D341Med (cell line): ENCODE measurements around the gene UBR2.
"Not testable (repeated sequence)": the region's sequence is repeated elsewhere in the genome, so short reads cannot be mapped to it uniquely, and the experiment has no call there.

Experiments used
- DNase-seq: peaks from one replicate; pipeline ENCODE4 v3.0.0; 2012; ENCODE audit warnings: low spot score

Gene UBR2

DNA sequence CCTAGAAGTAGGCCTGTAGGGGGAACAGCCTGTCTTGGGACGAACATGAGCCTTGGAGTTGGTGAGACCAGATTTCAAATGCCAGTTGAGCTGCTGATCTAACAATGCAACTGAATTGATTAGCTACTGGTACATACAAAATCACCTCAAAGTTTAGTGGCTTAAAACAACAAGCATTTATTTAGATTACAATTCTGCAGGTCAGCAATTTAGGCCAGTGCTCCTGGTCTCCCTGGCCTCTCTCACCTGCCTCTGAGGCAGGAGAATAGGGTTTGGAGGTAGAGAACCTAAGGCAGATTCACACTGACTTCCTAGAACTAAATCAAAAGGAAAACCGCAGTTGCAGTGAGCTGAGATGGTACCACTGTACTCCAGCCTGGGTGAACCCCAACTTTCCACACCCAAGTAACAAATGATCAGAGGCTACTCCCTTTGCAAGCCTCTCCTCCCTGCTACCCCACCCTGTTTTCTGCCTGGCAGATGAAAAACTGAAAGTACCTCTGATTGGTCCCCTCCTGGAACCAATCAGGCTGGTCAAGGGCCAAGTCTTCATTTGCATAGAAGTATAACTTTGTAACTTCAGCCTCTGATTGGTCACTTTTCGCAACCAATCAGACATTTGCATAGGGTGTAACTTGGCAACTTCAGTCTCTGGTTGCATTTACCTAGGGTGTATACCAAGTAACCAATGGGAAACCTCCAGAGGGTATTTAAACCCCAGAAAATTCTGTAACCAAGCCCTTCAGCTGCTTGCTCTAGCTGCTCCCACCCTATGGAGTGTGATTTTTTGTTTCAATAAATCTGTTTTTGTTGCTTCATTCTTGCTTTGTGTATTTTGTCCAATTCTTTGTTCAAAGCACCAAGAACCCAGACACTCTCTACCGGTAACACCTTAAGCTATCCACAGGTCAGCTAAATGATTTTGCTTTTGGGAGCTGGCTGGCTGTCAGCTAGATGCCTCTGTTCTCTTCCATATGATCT lies 8.1 kb upstream of the UBR2 start:
- DNase-seq: no peak

DNA sequence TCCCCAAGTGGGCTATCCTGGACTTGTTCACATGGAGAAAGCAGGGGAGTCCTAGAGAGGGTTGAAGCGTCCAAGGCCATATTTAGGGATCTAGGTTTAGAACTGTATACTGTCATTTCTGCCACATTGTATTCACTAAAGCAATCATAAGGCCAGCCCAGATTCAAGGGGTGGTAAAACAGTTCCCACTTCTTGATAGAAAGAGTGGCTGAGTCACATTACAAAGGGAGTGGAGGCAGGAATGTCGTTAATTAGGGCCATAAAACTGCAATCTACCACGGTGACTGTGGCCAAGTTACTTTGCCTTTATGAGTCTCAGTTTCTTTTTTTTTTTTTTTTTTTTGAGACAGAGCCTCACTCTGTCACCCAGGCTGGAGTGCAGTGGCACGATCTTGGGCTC lies 7.4 kb upstream of the UBR2 start:
- no peak for DNase-seq

DNA sequence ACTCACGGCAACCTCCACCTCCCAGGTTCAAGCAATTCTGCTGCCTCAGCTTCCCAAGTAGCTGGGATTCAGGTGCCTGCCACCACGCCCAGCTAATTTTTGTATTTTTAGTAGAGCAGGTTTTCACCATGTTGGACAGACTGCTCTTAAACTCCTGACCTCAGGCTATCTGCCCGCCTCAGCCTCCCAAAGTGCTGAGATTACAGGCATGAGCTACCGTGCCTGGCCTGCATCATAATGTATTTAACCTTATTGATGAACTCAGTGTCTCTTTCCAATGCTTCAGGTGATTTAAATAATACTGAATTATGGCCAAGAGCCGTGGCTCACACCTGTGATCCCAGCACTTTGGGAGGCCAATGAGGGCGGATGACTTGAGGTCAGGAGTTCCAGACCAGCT lies 4.6 kb upstream of the UBR2 start:
- DNase-seq: not testable (repeated sequence)

DNA sequence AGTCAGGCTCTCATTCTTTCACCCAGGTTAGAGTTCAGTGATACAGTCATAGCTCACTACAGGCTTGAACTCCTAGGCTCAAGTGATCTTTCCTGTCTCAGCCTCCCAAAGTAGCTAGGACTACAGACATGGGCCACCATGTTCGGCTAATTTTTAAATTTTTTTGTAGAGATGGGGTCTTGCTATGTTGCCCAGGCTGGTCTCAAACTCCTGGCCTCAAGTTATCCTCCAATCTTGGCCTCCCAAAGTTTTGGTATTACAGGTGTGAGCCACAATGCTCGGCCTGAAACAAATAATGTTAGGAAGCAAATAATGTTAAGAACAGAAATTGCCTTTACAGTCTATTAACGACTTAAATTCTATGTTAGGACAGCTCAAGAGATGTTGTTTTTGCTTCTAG lies 1.8 kb upstream of the UBR2 start:
- no peak for DNase-seq

DNA sequence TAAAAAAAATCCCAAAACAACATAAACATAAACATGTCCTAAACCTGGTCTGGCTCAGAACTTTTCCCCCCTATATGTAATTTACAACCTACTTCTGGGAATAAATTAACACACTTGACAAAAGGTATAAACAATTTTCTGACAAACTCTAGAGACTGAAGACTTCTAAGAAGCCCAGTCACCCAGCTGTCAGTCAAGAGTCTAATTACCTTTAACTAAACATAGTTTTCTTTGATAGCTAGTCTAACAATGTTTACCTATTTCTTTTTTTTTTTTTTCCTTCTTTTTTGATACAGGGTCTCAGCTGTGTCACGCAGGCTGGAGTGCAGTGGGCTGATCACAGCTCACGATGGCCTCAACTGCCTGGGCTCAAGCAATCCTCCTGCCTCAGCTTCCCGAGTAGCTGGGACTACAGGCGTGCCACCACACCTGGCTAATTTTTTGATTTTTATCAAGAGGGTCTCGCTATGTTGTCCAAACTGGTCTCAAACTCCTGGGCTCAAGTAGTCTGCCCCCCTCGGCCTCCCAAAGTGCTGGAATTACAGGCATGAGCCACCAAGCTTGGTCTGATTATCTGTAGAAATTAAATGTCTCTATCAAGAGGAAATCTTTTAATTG lies 932 bp upstream of the UBR2 start:
- DNase-seq: no peak

DNA sequence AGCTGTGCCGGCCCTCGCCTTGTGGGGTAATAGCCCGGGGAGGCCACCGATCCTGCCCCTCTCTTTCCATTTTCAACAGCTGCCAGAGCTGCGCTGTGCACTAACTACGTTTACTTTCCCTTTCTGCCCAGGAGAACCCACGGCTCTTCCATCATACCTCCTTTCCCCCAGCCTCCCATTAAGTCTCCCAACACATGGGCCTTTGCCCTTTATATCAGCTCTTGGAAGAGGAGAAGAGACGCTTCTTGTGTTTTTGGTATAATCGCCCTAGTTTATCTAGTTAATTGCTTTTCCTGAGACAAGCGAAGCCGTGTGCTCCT lies 637 bp downstream of the UBR2 start:
- DNase-seq: no peak

DNA sequence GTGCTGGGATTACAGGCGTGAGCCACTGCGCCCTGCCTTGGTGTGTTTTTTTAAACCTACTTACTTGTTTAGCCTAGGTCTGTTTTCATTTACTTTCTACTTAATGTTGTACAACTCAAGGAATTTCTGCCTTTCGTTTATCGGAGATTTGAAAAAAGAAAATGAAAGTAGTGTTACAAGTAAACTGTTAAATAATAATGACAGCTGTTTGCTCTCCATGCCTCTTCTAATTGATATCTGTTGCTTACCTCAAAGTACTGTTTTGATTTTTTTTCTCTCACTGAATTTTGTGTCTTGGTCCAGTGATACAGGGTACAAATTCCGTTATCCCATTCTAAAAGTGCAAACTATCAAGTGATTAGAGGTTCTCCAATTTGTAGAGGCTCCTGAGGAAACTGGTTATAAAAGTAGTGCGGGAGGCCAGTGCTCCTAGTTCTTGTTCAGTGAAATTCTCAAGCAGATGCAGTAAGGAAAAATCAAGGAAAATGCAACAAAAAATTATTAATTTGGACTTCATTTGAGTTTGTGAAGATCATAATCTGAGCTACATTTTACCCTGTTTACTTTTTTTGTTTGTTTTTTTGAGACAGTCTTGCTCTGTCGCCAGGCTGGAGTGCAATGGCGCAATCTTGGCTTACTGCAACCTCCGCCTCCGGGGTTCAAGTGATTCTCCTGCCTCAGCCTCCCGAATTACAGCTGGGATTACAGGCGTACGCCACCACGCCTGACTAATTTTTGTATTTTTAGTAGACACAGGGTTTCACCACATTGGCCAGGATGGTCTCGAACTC lies 2.2 kb downstream of the UBR2 start:
- no peak for DNase-seq

DNA sequence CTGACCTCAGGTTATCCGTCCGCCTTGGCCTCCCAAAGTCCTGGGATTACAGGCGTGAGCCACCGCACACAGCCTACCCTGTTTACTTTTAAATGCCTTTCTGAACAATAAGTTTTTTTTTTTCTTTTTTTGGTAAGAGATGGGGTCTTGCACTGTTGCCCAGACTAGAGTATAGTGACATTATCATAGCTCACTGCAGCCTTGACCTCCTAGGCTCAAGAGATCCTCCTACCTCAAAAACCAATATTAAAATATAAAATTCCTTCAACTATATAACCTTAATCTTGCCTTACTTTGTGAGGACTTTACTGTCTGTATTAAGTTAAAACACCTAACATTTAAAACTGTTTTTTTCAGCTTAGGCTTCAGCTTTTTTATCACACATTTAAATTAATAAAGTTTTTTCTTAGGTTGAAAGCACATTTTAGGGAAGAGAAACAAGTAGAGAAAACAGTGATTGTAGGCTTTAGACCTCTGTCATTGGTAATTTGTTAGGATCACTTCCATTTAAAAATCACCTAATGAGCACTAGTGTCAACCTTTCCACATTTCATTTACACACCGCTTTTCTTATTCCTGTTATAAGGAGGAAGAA lies 2.9 kb downstream of the UBR2 start:
- DNase-seq: no peak

DNA sequence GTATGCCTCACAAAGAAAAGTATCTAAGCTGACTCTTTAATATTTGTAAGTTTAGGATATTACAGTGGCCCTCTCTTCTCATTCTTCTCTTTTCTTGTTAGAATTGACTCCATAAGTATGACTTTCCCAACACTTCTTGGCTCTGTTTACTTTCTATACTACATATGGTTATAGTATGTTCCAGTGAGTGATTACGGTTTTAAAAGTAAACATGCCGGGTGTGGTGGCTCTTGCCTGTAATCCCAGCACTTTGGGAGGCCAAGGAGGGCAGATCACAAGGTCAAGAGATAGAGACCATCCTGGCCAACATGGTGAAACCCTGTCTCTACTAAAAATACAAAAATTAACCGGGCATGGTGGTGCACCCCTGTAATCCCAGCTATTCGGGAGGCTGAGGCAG lies 3.4 kb downstream of the UBR2 start:
- not testable (repeated sequence) for DNase-seq

DNA sequence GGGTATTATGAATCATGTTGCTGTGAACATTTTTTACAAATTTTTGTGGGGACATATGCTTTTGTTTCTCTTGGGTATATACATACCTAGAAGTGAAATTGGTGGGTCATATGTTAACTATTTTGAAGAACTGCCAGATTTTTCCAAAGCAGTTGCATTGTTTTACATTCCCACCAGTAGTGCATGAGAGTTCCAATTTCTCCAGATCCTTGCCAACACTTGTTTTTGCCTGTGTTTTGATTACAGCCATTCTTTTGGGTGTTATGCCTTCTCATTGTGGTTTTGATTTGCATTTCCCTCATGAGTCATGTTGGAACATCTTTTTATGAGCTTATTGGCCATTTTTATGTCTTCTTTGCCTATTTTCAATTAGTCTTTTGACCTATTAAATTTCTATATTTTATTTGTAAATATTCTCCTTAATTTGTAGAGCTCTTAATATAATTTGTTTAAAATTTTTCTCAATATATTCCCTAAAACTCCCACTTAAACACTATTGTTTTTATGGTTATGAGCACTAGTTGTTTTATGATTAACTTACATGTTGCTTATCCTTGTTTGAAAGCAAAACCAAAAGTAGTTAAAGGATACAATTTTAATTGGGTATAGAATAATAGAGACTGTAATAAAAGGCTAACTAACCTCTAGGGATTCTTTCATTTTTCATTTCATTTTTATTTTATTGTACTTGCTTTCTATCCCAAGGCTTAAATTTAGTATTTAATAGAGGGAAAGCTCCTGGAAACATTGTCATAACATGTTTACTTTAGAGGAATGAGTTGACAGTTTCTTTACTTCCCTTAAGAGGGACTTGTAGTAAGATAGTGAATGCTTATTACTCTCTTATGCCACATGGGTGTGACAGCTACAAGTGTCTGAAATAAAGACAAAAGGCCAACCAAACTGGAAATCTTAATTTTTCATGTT lies 5.5 kb downstream of the UBR2 start:
- no peak for DNase-seq

DNA sequence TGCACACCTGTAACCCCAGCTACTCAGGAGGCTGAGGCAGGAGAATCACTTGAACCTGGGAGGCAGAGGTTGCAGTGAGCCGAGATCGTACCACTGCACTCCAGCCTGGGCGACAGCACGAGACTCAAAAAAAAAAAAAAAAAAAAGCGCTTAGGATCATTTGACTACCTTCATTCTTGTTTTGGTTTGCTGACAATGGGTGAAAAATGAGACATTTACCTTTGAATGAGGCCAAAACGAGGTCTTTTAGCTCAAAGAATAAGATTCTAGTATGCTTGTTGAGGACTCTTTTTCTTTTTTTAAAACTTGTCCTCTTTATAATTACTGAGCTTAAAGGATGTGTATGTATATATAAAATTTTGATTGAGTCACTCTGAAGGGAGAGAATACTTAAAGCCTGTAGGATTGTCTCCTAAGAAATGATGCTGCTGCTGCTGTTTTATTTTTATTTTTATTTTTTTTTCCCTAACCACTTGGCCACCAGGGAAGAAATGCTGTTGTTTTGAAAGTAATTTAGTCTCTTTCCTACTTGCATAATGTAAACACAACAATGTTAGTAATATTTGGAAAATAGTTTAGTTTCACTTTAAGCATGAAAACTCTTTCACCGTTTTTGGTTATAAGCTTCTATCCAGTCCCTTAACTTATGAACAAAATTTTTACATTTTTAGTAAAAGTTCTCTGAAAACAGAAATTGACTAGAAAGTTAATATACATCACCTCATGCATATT lies 7.9 kb downstream of the UBR2 start:
- DNase-seq: no peak

DNA sequence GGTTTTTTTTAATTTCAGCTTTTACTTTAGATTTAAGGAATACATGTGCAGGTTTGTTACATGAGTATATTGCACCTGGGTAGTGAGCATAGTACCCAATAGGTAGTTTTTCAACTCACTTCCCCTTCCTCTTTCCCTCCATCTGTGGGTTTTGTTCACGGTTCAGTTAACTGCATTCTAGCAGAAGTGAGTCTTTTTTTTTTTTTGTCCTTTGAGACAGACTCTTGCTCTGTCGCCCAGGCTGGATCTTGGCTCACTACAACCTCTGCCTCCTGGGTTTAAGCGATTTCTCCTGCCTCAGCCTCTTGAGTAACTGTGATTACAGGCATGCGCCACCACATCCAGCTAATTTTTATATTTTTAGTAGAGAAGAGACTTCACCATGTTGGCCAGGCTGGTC lies 8.7 kb downstream of the UBR2 start:
- no peak for DNase-seq

DNA sequence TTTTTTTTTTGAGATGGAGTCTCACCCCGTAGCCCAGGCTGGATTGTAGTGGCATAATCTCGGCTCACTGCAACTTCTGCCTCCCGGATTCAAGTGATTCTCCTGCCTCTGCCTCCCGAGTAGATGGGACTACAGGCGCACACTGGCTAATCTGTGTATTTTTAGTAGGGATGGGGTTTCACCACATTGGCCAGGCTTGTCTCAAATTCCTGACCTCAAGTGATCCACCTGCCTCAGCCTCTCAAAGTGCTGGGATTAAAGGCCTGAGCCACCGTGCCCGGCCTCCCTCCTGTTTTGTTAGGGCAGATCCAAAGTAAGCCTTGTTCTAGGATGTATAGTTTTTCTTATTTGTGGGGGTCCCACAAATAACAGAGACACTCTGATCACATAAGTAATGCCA lies 12.7 kb downstream of the UBR2 start:
- DNase-seq: not testable (repeated sequence)

DNA sequence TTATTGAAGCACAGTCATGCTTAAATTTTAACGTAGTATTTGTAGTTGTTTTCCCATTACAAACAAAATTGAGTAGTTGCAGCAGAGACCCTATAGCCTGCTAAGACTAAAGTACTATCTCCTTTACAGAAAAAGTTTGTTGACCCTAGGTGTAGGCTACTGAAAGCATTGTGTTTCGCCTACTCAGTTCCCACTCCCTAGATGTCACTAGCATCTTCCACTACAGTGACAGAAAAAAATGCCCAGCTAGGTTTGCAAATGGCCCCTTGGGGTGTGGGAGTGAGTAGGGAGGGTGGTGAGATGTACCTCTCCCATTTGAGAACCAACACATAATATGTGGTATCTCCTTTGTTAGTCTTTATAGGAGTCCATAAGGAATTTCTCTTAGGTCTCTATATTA lies 34.5 kb downstream of the UBR2 start:
- DNase-seq: no peak

DNA sequence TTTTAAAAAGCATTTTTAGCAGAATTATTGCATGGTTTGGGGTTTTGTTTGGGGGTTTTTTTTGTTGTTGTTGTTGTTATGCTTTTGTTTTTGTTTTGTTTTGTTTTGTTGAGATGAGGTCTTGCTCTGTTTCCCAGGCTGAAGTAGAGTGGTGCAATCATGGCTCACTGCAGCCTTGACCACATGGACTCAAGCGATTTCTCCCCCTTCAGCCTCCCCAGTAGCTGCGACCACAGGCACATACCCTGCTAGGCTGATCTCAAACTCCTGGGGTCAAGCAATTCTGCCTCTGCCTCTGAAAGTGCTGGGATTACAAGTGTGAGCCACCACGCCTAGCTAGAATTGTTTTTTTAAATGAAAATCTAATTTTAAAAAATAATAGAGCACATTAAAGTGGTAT lies 35.7 kb downstream of the UBR2 start:
- no peak for DNase-seq

DNA sequence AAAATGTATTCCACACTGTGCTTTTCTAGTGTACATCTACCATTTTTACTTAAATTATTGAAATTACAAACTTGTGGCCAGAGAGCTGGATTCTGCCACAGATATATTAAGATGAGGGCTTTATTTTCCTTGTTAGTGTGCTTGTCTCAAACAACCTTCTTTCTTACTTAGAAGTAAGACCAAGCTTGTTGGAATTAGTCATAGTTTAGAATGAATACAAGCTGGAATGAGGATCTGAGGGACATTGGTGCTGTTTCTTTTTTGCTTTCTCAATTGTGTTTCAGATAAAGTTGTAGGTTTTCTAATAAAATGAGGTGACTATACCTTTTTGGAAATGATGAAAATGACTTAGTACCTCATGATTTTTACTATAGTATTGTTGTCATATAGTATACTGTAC lies 40.3 kb downstream of the UBR2 start:
- no peak for DNase-seq

DNA sequence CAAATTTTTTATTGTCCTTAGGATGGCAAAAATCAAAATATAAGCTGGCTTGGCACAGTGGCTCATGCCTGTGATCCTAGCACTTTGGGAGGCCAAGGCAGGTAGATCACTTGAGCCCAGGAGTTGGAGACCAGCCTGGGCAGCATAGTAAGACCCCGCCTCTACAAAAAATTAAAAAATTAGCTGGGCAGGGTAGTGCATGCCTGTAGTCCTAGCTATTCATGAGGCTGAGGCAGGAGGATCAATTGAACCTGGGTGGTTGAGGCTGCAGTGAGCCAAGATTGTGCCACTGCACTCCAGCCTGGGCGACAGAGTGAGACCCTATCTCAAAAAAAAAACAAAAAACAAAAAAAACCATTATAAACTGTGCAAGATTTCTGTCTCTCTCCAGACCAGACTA lies 40.9 kb downstream of the UBR2 start:
- not testable (repeated sequence) for DNase-seq

DNA sequence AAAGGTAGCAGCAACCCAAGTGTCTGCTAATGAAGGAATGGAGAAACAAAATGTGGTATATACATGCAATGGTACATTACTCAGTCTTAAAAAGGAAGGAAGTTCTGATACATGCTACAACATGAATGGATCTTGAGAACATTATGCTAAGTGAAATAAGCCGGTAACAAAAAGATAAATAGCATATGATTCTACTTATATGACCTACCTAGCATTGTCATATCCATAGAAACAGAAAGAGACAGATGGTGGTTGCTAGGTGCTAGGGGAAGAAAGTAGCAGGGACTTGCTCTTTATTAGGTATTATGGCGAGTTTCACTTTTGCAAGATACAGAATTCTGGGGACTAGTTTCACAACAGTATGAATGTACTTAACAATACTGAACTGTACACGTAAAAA lies 46.6 kb downstream of the UBR2 start:
- DNase-seq: no peak

DNA sequence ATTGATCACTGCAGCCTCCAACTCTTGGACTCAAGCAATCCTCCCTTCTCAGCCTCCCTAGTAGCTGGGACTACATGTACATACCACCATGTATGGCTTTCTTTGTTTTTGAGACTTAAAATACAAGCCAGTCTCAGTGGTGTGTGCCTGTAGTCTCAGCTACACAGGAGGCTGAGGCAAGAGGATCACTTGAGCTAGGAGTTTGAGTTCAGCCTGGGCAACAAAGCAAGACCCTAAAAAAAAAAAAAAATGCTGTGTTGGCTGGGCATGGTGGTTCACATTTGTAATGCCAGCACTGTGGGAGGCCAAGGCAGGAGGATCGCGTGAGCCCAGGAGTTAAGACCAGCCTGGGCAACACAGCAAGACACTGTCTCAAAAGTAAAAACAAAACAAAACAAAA lies 51.7 kb downstream of the UBR2 start:
- no peak for DNase-seq

DNA sequence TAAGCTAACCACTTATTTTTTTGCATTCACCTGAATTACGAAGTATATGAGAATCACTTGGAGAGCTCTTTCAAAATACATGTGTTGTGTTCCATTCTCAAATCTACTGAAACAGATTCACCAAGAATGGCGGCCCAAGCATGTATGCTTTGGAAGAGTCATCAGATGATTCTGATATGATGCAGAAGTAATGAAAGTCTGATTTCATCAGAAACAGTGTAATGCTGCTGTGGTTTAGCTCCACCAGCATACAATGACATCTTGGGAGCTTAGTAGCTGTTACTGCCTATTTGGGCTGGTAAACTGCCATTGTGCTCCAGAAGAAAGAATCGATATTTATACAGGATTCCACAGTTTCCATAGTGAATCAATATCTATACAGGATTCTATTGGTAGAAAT lies 52.9 kb downstream of the UBR2 start:
- no peak for DNase-seq

DNA sequence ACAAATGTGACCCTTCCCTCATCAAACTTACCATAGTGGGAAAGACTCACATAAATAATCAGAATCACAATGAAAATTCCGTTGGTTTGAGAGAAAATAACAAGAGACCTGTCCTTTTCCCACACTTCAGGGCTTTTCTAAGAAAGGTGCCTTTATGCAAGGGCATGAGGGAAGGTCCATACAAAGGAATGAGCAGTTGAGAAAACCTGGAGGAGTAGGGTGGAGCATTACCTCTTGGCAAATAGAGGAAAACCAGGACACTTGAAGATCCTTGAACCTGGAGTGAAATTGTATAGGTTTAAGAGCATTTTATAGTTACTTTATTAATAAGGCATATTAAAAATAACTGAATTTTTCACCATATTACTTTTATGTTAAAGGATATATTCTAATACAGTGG lies 54.3 kb downstream of the UBR2 start:
- DNase-seq: no peak
